ENCODE results near the gene MUC2. TPM values are rescaled to one million over a fixed set of nuclear protein-coding genes. Genes with fewer than 3 reads are reported as not detected.

Gene MUC2
- total RNA-seq, 4 donors from 2014 or later: 0.08 TPM; not detected in 3

GRCh38 chr11:1029654-1030053 lies 45.0 kb upstream of the MUC2 start:
- Histone ChIP-seq H3K9me3 (no peaks in the 10 kb centered on the region), H3K27ac (no peak overlapping the region), H3K27me3 (peaks cover 12% of the 10 kb centered on the region), H3K4me1 (no peaks in the 10 kb centered on the region), H3K36me3 (peaks cover 0 to under 1% of the 10 kb centered on the region in 2 donors), H3K4me3 (no peak overlapping the region)
- no peak for ATAC-seq
- WGBS, 2 donors (ENCODE audit: low coverage in 1 of 2): 10% methylated on average over 2 of the region's 16 CpGs; no CpG with 5 or more reads in 1 of the 2 donors
- no peak for TF ChIP-seq EP300 (IDR thresholded peaks at IDR 0.05)

- H3K9me3 ChIP-seq: no peaks in the 10 kb centered on the region
- no peaks in the 10 kb centered on the region for H3K4me1 ChIP-seq
- H3K36me3 ChIP-seq: no peaks in the 10 kb centered on the region
- H3K27me3 ChIP-seq: peaks cover 16% of the 10 kb centered on the region
- no peak overlapping the region for H3K27ac ChIP-seq
- TF ChIP-seq POLR2A (IDR thresholded peaks at IDR 0.05) (no peak), EP300 (IDR thresholded peaks at IDR 0.05) (no peak), POLR2AphosphoS5 (IDR thresholded peaks at IDR 0.05) (no peak)
- TF ChIP-seq, protein P1, sequence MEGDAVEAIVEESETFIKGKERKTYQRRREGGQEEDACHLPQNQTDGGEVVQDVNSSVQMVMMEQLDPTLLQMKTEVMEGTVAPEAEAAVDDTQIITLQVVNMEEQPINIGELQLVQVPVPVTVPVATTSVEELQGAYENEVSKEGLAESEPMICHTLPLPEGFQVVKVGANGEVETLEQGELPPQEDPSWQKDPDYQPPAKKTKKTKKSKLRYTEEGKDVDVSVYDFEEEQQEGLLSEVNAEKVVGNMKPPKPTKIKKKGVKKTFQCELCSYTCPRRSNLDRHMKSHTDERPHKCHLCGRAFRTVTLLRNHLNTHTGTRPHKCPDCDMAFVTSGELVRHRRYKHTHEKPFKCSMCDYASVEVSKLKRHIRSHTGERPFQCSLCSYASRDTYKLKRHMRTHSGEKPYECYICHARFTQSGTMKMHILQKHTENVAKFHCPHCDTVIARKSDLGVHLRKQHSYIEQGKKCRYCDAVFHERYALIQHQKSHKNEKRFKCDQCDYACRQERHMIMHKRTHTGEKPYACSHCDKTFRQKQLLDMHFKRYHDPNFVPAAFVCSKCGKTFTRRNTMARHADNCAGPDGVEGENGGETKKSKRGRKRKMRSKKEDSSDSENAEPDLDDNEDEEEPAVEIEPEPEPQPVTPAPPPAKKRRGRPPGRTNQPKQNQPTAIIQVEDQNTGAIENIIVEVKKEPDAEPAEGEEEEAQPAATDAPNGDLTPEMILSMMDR (IDR thresholded peaks at IDR 0.05): no peak
- H3K4me3 ChIP-seq: no peak overlapping the region
- ATAC-seq: no peak
- WGBS, 2 donors (ENCODE audit: low coverage in 1 of 2): no CpG with 5 or more reads among the region's 16 CpGs
Observed at GRCh38 chr11:1030086-1030485, 44.6 kb upstream of the MUC2 start.

DNA sequence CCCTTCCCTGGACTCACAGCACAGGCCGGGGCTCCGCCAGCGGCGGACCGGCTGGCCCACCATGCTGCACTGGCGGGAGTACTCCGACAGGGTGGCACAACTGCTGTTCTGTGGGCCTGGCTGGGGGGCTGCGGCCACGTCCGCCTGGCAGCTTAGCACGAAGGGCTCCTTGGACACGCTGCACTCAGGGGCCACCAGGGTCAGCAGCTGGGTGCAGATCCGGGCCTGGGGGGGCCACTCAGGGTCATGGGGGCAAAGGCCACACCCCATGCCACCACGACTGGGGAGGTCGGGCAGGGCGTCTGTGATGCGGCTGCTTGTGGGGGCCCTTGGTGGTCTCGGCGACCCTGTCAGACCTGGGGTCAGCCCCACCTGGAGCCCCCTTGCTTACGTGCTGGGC lies 44.1 kb upstream of the MUC2 start:
- no peak for ATAC-seq
- TF ChIP-seq EP300 (IDR thresholded peaks at IDR 0.05) (no peak), POLR2A (IDR thresholded peaks at IDR 0.05) (no peak), POLR2AphosphoS5 (IDR thresholded peaks at IDR 0.05) (no peak)
- TF ChIP-seq, protein P1 (IDR thresholded peaks at IDR 0.05): no peak
- no peak overlapping the region for H3K27ac ChIP-seq
- H3K4me1 ChIP-seq: no peaks in the 10 kb centered on the region
- no peaks in the 10 kb centered on the region for H3K36me3 ChIP-seq
- no CpG with 5 or more reads among the region's 20 CpGs for WGBS, 2 donors (ENCODE audit: low coverage in 1 of 2)
- H3K4me3 ChIP-seq: no peak overlapping the region
- peaks cover 21% of the 10 kb centered on the region for H3K27me3 ChIP-seq
- no peaks in the 10 kb centered on the region for H3K9me3 ChIP-seq

DNA sequence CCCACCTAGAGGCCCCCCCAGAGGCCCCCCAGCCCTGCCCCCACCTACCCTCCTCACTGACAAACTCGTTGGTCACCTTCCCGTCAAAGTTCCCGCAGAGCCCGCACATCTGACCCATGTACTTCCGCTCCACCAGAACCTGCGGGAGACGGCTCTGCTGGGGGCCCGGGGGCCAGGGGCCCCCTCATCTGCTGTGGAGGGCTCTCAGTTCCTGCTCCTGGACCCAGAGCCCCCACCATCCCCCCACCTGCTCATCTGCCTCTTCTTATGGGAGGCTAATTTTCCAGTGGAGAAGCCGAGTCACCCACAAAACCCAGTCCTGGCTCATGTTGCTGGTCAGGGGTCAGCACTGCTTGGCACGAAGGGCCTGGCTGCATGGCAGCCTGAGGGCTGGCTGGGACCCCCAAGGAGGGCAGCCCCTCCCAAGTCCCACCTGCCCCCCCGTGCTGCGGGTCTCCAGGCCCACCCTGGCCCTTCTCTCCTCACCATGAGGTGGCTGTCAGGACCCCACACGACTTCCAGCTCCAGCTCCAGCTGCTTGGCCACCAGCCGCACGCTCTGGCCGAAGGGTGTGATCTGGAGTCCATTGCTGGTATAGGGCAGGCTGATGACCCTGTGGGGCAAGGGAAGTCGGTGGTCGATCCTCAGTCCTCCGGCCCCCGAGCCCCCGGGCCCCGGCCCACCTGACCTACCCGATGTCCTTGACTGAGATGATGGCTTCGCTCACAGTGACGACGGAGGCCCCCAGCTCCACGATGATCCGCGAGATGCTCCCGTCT lies 43.4 kb upstream of the MUC2 start:
- no peak for ATAC-seq
- no peak overlapping the region for H3K4me3 ChIP-seq
- no peaks in the 10 kb centered on the region for H3K9me3 ChIP-seq
- H3K27me3 ChIP-seq: peaks cover 28% of the 10 kb centered on the region
- TF ChIP-seq POLR2A (IDR thresholded peaks at IDR 0.05): no peak
- TF ChIP-seq EP300 (IDR thresholded peaks at IDR 0.05): no peak
- TF ChIP-seq, protein P1 (IDR thresholded peaks at IDR 0.05): no peak
- TF ChIP-seq POLR2AphosphoS5 (IDR thresholded peaks at IDR 0.05): no peak
- no CpG with 5 or more reads among the region's 30 CpGs for WGBS, 2 donors (ENCODE audit: low coverage in 1 of 2)
- H3K4me1 ChIP-seq: no peaks in the 10 kb centered on the region
- no peak overlapping the region for H3K27ac ChIP-seq
- H3K36me3 ChIP-seq: no peaks in the 10 kb centered on the region

DNA sequence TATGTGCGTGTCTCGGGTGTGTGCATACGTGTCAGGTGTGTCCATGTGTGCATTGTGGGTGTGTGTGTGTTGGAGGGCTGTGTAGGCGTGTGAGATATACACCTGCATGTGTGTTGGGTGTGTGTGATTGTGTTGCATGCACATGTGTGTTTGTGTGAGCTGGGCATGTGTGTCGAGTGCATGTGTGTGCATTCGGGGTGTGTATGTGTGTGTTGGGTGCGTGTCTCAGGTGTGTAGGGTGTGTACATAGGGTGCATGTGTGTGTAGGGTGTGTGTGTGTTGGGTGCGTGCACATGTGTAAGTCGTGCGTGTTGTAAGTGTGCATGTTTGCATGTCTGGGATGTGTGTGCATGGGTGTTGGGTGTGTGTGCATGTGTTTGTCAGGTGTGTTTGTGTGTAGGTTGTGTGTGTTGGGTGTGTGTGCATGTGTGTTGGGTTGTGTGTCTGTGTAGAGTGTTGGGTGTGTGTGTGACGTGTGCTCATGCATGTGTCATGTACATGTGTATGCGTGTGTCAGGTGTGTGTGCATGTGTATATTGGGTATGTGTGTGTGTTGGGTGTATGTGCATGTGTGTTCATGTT lies 42.3 kb upstream of the MUC2 start:
- WGBS, 2 donors (ENCODE audit: low coverage in 1 of 2): 87 to 95% methylated on average over 11 of the region's 12 CpGs
- Histone ChIP-seq H3K9me3 (no peaks in the 10 kb centered on the region), H3K4me1 (no peaks in the 10 kb centered on the region), H3K27me3 (peaks cover 39% of the 10 kb centered on the region), H3K27ac (no peak overlapping the region), H3K4me3 (no peak overlapping the region), H3K36me3 (no peaks in the 10 kb centered on the region)
- TF ChIP-seq, protein P1 (IDR thresholded peaks at IDR 0.05): no peak
- TF ChIP-seq POLR2AphosphoS5 (IDR thresholded peaks at IDR 0.05) (no peak), POLR2A (IDR thresholded peaks at IDR 0.05) (no peak), EP300 (IDR thresholded peaks at IDR 0.05) (no peak)
- no peak for ATAC-seq
